NCI-H2029 treated with DMSO at 0.1 percent for 48 hours (cell line): Measurements from ENCODE around the gene MAS1.
A peak's percentile ranks its signal among the peaks of the same experiment; 100 is the strongest.
"Not testable (repeated sequence)": the region's sequence is repeated elsewhere in the genome, so short reads cannot be mapped to it uniquely, and the experiment has no call there.

Source experiments
- DNase-seq: peaks from one replicate; lab custom pipeline; 2025; lab: John Stamatoyannopoulos, UW

MAS1 gene

DNA sequence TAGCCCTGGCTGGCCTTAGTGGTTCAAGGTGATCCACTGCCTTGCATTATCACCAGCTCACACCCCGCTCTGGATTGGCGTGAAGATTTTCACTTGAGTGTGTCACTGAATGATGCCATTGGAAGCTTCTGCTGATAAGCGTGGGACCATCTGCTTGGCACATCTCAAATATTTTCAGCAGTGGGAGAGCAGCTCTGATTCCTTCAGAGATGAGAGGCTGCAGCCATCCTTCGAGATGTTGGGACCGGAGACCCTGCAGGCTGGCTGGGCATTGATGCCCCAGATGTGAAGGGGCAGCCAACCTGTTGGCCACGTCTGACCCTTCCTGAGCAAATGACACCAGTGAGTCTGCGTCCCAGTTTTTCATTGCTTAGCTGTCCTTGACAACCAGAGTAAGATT is at the start of gene MAS1:
MAS1 (plus strand) TSS at position 197 of the 400 bp plus-strand sequence. CDS start 15,968 bp downstream, outside the sequence.
- no peak for DNase-seq

DNA sequence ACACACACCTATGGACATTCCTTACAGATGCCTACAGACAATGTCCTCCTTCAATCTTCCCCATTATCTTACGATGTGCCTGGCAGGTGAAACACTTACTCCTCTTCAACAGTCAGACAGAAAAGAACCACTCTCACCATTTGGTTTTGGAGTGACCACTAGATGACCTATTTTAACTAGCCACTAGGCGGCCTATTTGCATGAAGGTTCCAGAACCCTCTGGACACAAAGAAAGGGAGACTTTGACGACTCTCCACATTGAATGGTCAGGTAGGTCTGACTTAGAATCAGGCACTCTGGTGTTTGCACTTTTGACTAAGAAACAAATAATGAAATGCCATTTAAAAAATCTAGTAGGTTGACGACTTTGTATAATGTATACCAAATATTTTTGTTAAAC is 48.8 kb upstream of the MAS1 start:
- no peak for DNase-seq

DNA sequence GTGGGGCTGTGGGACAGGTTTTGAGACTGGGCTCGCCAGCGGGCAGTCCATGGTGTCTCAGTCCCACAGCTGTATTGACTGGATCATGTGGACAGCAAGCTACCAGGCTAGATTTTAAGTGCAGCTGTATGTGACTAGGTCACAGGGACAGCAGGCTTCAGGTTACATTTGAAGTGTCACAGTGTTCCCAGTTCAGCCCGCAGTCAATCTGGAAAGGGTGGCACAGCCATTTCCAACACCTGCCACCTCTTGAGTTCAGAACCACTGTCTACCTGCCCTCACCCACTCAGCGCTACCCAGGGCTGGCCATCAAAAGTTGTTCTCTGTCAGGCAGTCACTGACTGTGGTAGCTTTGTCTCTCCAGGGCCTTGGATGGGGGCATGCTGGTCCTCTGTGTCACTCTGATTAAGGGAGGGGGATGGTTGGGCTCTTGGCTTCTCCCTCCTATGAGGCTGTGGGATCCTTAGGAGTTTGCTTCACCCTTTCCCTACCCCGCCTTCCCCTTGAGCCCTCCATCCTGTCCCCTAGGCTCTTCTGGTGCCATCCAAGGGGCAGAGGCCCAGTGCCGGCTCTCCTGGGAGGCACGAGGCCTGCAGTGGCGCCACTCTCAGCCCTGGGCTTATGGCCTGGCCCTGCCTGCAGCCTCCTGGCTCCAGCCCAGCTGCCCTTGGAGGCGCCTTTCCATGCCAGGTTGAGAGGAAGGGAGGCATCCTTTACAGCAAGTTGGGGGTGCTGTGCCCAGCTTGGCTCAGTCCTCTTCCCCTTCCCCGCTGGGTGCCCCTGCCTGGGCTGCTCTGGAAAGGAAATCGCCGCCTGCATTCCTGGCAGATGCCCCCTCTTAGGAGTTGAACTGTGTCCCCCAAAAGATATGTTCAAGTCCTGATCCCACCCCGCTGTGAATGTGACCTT is 45.8 kb upstream of the MAS1 start:
- peak; percentile 97 for DNase-seq

DNA sequence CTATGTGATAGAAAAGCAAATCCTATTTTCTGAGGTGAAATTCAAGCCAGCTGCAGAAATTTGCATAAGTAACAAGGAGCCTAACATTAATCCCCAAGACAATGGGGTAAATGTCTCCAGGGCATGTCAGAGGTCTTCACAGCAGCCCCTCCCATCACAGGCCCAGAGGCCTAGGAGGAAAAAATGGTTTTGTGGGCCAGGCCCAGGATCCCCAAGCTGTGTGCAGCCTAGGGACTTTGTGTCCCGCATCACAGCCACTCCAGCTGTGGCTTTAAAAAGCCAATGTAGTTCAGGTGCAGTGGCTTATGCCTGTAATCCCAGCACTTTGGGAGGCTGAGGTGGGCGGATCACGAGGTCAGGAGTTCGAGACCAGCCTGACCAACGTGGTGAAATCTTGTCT is 42.2 kb upstream of the MAS1 start:
- not testable (repeated sequence) for DNase-seq

DNA sequence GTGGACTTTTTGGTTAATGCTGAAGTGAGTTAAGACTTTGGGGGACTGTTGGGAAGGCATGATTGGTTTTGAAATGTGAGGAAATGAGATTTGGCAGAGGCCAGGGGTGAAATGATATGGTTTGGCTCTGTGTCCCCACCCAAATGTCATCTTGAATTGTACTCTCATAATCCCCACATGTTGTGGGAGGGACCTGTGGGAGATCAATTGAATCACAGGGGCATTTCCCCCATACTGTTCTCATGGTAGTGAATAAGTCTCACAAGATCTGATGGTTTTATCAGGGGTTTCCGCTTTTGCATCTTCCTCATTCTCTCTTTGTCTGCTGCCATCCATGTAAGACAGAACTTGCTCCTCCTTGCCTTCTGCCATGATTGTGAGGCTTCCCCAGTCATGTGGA is 40.9 kb upstream of the MAS1 start:
- DNase-seq = not testable (repeated sequence)

DNA sequence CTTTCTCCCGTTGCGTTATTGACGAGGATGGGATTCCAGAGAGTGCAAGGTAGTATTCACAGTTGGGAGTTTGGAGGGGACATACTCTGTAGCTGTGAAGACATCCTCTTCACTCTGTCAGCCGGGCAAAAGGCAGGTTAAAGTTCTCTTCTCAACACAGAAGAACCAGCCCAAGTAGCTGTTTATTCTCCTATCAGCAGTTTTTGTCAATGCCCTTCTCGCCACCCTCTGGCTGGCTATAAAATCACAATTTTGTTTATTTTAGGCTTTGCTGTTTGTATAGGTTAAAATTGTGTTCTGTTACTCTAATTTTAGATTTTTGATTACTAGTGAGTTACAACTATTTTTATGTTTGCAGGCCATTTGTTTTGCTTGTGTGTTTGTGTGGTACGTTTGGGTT is 37.9 kb upstream of the MAS1 start:
- no peak for DNase-seq

DNA sequence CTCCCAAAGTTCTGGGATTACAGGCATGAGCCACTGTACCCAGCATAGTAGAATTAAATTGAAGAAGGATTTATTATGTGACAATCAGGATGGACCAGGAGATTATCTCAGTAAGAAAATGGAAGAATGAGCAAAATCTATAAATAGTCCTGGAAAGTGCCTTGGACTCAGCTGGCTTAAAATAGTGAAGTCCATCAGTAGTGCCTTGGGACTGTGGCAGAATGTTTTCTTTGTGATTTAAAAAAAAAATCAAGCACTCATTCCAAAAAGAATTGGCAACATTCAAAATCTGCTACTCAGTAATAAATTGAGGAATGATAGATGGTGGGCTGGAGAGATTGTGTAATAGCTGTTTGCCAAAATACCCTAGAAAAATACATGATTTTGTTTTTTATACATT is 37.0 kb upstream of the MAS1 start:
- no peak for DNase-seq

DNA sequence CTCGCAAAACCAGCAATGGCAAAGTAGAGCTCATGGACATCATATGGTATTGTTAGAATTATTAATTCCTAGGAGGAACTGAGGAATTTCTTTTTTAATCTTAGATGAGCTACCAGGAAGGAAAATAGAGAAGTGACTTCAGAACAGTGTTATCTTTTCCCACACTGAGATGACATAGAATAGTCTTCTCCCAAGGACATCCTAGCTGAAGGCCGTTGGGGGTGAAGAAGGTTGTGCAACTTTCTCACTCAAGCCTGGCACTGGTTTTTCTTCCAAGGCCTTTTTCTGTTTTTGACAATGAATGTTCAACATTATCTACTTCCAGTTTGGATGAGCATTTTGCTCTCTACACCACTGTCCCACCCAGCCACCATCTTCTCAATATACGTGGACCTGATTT is 35.8 kb upstream of the MAS1 start:
- DNase-seq = no peak

DNA sequence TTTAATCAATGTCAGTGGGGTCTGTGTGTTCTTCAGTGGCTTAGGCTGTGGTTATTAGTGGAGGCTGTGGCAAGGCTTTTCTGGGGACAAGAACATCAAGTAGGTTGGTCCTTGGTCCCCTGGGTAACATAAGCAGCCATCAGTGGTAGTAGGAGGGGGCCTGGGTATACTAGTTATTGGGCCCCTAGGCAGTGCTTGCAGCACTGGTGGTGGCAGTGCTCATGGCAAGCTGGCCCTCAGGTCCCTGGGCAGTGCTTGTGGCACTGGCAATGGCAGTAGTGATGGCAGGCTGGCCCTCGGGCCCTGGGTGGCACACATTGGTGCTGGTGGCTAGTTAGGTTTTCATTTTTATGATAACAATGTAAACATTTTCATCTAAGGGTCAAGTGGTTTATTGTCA is 32.5 kb upstream of the MAS1 start:
- DNase-seq = no peak

DNA sequence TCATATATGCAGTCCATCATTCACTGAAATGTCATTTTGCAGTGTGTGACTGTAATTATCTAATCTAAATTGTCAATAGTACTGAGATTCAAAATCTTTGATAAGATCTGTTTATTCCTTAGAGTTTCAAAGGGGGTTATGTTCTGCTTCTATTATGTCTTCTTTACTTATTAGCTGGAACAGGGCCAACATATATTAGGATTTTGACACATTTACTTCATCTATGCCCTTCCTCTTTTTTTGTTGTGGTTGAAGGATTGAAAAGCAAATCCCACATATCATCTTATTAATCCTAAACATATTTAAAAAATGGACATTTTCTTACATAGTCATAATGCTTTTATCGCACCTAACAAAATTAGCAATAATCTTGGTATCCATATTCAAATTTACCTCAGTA is 30.3 kb upstream of the MAS1 start:
- no peak for DNase-seq

DNA sequence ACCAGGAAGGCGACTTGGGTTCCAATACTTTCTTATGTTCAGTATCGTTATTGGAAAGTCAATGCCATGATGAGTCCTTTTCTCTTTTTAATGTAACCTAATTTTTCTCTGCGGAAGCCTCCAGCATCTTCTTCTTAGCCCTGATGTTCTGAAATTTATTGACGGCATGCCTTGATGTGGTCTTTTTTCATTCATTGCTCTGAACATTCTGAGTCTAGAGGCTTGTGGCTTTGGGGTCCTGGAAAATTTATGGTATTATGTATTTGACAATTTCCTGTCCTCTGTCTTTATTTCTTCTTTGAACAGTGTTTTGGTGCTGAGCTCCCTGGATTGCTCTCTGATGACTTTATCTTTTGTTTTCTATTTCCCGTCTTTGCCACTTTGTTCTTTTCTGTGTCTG is 28.7 kb upstream of the MAS1 start:
- no peak for DNase-seq

DNA sequence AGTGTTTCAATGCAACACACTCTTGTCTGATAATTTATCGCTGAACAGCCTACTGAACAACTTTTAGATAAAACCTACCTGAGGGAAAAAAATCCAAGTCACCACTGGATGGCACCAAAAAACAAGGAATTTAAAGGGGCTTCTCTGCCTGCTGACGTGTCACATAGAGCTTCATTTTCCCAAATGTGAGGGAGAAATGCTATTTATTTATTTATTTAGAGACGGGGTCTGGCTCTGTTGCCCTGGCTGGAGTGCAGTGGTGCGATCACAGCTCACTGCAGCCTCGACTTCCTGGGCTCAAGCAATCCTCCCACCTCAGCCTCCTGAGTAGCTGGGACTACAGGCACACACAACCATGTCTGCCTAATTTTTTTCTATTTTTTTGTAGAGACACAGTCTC is 27.4 kb upstream of the MAS1 start:
- peak; percentile 56 for DNase-seq

DNA sequence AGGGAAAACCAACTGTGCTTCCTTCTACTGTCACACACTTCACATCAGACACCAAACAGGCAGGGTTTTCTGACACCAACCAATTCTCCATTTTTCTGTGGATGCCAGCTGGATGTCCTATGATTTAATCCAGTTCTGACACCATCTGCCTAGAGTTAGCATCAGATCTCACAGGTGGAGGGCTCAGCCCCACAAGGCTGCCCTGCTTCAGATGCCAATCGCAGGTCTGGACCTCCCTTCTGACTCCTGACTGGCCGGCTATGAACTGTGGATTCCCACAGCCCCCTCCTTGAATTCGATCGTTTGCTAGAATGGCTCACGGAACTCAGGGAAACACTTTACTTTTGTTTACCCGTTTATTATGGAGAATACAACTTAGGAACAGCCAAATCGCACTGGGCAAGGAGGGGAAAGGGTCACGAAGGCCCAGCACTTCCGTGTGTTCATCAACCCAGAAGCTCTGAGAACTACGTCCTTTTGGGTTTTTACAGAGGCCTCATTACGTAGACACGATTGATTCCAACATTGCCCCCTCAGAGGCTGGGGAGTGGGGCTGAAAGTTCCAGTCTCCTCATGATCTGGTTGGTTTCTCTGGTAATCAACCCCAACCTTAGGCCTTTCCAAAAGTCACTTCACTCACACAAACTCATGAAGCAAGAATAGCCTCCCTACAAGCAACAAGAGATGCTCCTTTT is 25.4 kb upstream of the MAS1 start:
- DNase-seq = no peak

DNA sequence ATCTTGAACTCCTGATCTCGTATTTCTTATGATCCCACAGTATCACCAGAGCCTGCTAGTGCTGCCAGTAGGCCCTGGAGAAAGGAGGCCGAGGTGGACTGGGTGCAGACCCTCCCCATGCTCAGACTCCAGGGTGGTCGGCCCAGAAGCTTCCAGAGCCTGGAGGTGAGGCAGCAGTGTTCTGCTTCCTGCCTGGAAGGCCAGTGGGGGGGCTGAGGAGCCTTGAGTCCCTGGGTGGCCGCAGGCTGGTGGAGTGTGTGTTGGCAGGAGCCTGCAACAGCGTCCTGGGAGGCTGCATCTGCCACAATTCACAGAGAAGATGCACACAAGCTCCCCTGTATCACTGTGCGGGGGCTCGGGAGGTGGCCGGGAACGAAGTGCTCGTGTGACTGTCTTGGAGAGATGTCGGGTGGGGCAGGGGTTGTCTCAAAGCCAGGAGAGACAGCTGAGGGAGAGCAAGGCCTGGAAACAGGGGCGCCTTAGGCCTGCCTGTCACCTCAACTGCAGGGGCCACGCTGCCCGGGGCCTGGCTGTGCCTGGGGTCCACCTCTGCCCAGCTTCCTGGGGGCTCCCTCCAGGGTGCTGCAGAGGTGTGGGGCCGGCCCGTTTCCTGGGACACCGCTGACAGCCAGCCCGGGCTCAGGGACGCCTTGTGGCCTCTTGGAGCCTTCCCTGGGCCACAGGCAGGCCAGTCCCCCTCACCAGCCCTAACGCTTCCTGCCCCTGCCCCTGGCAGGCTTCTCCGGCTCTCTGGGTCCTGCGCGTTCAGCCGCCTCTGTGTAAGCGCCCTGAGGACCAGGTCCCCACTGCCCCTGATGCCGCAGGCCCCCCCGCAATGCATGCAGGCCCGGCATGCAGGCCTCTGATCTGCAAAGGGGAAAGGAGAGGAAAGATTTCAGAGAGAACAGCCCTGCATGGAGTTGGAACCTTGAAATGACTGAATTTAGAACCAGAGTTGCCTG is 24.2 kb upstream of the MAS1 start:
- no peak for DNase-seq

DNA sequence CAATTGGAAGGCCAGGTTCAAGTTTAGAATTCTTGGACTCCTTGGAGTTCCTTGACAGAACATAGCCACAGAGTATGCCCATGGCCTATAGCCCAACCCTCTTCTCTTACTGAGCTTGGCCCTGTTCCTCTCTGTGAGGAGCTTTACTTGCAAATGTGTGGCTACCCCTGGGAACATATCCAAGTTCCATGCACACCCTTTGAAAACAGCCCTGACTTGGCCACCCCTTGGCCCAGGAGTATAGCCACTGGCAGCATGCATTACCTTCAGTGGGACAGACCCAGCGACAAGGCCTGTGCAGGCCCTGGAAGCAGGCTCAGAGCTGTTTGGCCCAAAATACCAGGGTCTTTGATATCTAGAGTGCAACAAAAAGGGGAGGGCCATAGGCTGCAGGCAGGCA is 19.5 kb upstream of the MAS1 start:
- no peak for DNase-seq

DNA sequence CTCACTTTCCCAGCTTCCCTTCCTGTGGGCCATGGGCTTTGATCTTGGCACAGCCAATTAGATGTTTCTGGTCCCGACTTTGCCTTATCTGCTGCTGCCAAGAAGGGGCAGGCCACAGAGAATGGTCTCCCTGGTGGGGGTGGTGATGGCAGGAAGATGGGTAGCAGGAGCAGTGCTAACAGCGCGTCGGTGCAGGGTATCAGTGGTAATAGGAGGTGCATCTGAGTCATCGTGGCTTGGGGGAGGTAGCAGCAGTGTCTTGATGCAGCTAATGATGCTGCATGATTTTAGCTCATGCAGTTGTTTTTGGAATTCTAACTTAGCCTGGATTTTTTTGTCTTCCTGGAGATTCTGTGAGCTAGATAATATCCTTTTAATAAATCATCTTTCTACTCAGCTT is 18.9 kb upstream of the MAS1 start:
- no peak for DNase-seq

DNA sequence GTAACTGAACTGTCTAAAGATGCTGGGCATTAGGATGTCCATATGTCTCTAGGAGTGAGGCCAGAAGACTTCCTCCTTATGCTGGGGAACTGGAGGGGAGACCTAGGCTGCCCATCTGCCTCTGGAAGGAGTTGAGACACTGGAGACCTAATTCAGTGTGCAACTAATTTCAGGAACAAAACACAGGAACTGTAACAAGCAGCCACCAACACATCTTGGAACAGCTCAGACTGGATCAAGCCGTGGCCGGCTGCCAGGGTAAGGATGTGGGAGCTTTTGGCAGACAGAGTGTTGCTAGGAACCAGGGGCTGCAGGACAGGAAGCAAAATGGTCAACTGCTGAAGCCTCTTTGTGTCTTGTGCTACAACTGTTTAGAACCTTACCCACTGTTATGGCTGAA is 16.4 kb upstream of the MAS1 start:
- no peak for DNase-seq

DNA sequence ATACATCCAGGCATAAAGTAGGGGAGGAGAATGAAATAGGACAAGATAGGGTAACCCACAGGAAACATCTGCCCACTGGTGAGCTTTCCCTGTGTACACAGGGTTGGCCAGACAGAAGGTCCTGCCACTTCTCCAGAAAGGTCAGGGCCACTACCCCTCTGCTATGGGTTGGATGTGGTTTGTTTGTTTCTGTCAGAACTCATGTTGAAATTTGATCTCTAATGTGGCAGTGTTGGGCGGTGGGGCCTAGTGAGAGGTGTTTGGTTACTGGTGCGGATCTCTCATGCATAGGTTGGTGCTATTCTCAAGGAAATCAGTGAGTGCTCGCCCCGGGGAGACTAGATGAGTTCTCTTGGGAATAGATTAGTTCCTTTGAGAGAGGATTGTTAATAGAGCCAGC is 15.6 kb upstream of the MAS1 start:
- peak; percentile 37 for DNase-seq

DNA sequence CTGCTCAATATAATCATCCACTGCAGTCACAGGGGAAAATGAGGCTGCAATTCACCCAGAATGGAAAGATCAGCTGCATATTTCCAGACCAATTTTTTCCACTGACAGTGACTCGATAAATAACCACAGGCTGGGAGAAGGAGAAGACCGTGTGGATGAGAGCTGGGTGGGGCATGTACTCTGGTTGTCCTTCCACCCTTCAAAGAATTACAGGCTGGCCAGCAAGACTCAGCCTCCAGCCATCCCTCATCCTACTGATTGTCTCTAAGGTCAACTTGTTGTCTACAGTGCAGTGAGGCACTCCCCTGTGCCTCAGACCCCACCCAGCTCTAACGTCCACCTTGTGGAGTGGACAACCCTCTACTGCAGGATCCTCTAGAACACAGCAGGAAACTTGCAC is 14.5 kb upstream of the MAS1 start:
- DNase-seq = no peak

DNA sequence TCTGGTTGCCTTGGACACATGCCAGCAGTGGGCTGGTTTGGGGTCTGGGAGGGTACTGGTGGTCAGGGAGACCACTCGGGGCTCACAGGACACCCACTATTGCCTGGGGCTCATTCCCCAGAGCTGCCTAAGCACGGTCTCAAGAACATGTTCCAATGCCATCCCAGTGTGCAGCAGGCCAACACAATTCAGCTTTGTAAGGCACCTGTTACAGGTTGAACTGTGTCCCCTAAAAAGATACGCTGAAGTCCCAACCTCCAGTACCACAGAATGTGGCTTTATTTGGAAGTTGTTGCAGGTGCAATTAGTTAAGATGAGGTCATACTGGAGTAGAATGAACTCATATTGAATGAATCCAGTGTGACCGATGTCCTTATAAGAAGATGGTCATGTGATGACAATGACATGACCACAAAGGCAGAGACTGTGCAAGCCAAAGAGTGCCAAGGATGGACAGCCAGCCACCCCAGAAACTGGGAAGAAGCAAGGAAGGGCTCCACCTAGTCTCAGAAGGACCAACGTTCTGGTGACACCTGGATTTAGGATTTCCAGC is 13.5 kb upstream of the MAS1 start:
- no peak for DNase-seq

DNA sequence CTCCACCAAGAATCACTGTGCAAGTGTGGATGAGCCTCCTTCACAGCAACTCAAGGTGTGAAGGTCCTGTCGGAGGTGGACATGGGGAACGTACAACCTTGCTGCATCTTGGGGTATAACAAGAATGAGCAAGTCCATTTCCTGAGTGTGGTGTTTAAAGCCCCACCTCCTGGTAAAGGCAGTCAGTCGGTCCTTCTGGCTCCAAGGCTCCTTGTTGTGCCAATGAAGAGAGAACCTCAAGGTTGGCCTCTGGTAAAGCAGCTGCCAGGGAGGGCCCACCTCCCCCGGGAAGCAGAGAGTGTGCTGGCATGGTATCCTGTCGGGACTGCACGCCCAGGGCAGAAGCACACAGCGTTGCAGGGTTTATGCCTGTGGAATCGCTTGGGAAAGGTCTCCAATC is 12.4 kb upstream of the MAS1 start:
- no peak for DNase-seq

DNA sequence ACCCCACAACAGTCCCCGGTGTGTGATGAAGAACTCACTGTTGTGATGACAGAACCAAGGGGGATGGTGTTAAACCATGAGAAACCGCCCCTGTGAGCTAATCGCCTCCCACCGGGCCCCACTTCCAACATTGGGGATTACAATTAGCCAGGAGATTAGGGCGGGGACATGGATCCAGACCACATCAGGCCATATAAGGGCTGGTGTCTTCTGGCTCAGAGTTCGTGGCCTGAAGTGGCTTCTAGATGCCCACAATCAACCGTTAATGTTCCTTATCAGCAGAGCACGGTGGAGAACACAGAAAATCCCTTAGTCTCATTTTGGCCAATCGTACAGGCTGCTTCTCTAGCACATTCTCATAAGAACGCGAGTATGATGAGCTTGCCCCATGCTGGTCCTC is 10.9 kb upstream of the MAS1 start:
- DNase-seq = no peak
